GM18951 (cell line): ENCODE measurements around the gene DHX8.
"Not testable (repeated sequence)": the region's sequence is repeated elsewhere in the genome, so short reads cannot be mapped to it uniquely, and the experiment has no call there.

Source experiments
- POLR2A ChIP-seq: IDR thresholded peaks from 4 replicates; pipeline ENCODE4 v1.6.1; 2011; ENCODE audit warnings: mild to moderate bottlenecking; ENCODE audit not compliant: insufficient read length, insufficient read depth; ENCODE audit errors: extremely low read depth
- in situ Hi-C: fragments of 300-500 bp; cut with MboI; formaldehyde crosslinking; loops from one replicate; pipeline ENCODE4 v1.12.0; 2022; ENCODE audit warnings: low sequenced_read_pairs, mixed read lengths, inconsistent platforms; ENCODE audit not compliant: unreplicated experiment

DHX8 gene

GRCh38 chr17:43453331-43453812 lies 30.4 kb upstream of the DHX8 start:
- no peak for TF ChIP-seq POLR2A
- in situ Hi-C loops, result no loop called here

- no peak for TF ChIP-seq POLR2A
- in situ Hi-C loops, result no loop called here
Measured at GRCh38 chr17:43454868-43455267, 28.9 kb upstream of the DHX8 start.

GRCh38 chr17:43456029-43456428 lies 27.7 kb upstream of the DHX8 start:
- in situ Hi-C loops, result no loop called here
- TF ChIP-seq POLR2A, result no peak

- in situ Hi-C loops, result no loop called here
Measured at GRCh38 chr17:43456661-43457361, 27.0 kb upstream of the DHX8 start.

GRCh38 chr17:43457362-43457692 lies 26.4 kb upstream of the DHX8 start:
- no peak for TF ChIP-seq POLR2A
- in situ Hi-C loops, result no loop called here

More at GRCh38 chr17:43456661-43457361, 27.0 kb upstream of the DHX8 start:
- TF ChIP-seq POLR2A, result no peak

DNA sequence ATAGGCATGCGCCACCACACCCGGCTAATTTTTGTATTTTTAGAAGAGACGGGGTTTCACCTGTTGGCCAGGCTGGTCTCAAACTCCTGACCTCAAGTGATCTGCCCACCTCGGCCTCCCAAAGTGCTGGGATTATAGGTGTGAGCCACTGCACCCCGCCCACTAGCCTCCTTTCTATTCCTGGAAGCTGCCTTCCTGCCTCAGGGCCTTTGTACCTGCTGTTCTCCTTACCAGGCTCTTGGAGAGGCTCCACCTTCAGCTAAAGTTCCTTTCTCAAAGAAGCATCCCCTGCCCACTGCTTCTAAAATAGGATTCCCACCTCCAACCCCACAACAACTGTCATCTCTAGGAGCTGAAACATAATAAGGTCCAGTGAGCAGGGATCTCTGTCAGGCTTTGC lies 23.9 kb upstream of the DHX8 start:
- in situ Hi-C loops, result not testable (repeated sequence)

DNA sequence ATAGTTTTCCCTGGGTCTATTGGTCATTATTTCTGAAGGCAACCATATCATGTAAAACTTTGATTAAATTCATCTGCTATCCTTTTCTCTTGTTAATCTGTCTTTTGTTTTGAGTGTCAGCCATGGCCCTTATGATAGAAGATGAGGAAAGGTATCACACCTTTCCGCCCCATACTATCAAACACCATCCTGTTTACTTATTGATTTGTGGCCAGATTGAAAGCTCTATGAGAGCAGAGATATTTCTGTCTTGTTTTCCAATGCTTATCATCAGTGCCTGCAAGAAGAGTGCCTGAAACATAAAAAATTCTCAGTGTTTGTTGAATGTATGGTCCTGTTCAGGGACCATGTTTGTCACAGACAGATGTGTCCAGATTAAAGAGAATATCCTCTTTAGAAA lies 22.6 kb upstream of the DHX8 start:
- no peak for TF ChIP-seq POLR2A
- in situ Hi-C loops, result no loop called here

GRCh38 chr17:43462569-43462968 lies 21.2 kb upstream of the DHX8 start:
- in situ Hi-C loops, result not testable (repeated sequence)

DNA sequence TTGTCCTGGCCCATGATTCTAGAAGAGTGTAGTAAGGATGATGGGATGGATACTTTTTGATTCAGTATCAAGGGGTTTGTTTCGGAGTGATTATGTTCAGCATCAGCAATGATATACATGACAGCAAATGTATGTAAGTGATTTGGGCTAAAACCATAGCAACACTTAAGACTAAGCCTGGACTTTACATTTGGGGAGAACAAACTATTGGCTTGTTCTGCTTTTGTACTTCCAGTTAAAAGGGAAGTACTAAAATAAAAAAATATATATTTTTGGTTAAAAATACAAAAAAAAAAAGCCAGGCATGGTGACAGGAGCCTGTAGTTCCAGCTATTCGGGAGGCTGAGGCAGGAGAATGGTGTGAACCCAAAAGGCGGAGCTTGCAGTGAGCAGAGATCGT lies 20.5 kb upstream of the DHX8 start:
- TF ChIP-seq POLR2A, result no peak
- in situ Hi-C loops, result no loop called here

DNA sequence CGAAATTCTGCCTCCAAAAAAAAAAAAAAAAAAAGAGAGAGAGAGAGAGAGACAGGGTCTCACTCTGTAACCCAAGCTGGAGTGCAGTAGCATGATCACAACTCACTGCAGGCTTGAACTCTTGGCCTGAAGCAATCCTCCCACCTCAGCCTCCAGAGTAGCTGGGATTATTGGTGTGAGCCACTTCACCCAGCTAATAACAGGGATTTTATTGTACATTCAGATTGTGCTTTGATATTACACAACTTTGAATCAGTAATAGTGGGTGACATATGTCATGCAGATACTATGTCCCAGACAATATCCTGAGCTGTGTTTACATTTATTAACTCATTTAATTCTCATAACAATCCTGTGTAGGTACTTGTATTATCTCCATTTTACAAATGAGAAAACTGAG lies 19.7 kb upstream of the DHX8 start:
- in situ Hi-C loops, result no loop called here
- TF ChIP-seq POLR2A, result no peak

GRCh38 chr17:43465049-43465448 lies 18.7 kb upstream of the DHX8 start:
- in situ Hi-C loops, result no loop called here
- no peak for TF ChIP-seq POLR2A

GRCh38 chr17:43467981-43468581 lies 15.7 kb upstream of the DHX8 start:
- TF ChIP-seq POLR2A, result no peak
- in situ Hi-C loops, result no loop called here

DNA sequence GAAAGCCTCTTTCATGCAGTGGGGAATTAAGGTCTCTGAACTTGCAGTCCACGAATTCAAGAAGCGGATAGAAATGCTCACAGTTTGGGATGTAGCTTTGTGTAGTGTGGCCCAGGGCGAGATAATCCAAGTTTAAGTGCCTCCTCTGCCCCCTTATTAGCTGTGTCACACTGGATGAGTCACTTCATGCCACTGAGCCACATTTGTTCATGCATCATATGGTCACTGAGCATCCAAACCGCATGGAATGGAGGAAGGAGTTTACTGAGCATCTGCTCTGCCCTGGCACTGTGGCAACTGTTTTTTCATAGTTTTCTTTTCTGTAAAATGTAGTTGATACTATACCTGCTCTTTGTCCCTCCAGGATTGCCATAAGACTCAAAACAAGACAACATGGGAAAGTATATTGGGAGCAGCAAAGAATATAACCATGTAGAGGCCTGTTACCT lies 15.1 kb upstream of the DHX8 start:
- in situ Hi-C loops, result no loop called here
- no peak for TF ChIP-seq POLR2A

DNA sequence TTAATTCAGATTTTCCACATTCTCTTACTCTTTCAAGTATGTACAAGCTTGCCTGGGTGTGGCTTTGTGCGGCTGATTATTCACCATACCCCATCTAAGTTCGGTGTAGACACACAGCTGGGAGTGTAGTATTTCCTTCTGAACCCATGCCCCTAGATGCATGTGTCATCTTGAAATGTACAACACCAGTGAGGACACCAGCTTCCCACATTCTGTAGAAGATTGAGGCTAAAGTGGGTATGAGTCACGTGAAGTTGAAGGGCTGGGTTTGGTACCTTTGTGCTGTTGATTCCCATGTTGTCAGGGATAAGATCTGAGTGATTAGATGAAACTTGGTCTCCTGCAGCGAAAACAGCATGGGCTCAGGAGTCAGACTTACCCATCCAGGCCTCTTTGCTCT lies 14.6 kb upstream of the DHX8 start:
- no peak for TF ChIP-seq POLR2A
- in situ Hi-C loops, result no loop called here
